ENCODE data around the gene TBRG4.
A peak's percentile ranks its signal among the peaks of the same experiment; 100 is the strongest.

The TBRG4 gene

DNA sequence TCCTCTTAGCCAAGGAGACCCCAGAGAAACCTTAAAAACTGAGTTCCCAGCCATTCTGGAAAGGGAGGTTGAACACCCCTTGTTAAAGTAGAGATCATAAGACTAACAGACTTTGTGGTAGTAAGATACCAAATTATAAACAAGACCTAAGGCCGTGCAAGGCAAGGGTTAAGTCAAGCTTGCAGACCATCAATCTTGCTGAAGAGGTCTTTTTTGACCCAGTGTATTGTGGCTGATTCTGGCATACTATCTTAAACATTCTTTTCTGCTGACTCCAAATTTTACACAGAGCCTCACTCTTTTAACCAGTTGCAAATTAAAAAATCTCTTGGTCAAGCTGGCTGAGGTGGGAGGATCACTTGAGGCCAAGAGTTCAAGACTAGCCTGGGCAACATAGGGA is 1.2 kb upstream of the TBRG4 start:
- TF ChIP-seq, protein P1, sequence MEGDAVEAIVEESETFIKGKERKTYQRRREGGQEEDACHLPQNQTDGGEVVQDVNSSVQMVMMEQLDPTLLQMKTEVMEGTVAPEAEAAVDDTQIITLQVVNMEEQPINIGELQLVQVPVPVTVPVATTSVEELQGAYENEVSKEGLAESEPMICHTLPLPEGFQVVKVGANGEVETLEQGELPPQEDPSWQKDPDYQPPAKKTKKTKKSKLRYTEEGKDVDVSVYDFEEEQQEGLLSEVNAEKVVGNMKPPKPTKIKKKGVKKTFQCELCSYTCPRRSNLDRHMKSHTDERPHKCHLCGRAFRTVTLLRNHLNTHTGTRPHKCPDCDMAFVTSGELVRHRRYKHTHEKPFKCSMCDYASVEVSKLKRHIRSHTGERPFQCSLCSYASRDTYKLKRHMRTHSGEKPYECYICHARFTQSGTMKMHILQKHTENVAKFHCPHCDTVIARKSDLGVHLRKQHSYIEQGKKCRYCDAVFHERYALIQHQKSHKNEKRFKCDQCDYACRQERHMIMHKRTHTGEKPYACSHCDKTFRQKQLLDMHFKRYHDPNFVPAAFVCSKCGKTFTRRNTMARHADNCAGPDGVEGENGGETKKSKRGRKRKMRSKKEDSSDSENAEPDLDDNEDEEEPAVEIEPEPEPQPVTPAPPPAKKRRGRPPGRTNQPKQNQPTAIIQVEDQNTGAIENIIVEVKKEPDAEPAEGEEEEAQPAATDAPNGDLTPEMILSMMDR (conservative IDR thresholded peaks at IDR 0.05), result no peak
- peak overlapping the region; percentile 93 for H3K27ac ChIP-seq

DNA sequence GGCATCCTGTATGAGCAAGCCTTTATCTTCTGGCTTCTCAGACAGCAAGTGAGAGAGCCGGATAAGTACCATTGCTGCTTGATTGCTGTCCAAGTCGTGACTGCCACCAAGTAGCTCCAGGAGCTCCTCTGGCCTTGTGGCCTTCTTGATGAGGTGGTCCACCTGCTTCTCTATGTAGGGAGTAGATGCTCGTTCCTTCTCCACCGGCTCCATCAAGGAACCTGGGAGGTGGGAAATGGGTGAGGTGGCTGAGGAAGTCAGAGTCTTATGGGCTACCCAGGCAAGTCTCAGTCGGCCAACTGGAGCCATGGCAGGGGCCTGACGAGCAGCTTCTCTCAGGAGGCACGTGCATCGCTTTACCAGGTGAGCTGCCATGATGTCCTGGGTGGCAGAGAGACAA is 2.6 kb downstream of the TBRG4 start:
- H3K27ac ChIP-seq, result no peak overlapping the region; the same call in 1 of the 2 replicates
- TF ChIP-seq, protein P1 (conservative IDR thresholded peaks at IDR 0.05), result no peak

DNA sequence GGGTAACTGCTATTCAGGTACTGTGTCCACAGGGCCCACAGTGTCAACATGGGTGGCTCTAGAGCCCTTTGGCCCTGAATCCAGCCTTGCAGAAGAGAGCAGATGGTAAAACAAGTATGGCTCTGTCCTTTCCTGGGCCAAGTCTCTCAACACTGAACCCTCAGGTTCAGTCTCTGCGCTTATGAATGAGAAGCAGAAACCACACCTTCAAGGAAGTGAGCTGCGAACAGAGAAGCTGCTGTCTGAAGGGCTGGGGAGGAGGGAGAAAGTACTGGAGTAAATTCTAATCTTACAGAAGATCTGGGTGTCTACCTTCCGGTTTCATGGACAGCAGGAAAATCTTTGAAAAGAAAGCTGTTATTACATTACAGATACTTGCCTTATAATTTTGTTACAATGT is 4.1 kb downstream of the TBRG4 start:
- TF ChIP-seq, protein P1 (conservative IDR thresholded peaks at IDR 0.05), result no peak
- no peak overlapping the region for H3K27ac ChIP-seq

DNA sequence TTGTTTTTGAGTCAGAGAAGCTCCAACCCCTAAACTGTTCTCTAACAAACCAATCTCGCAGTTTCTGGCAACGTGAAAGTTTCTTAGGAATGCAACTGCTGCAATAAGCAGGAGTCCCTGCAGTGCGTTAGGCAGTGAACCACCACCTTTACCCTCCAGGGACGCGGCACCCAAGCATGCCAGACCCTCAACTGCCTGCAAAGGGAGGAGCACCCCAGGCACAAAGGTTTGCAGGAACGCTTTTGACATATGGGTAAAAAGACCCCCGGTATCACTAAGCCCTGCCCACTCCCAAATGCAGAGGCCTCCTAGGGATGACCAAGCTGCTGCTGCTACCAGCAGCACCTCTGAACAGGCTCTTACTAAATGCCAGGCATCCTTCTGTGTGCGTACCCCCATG is 4.7 kb downstream of the TBRG4 start:
- TF ChIP-seq, protein P1 (conservative IDR thresholded peaks at IDR 0.05), result no peak
- H3K27ac ChIP-seq, result no peak overlapping the region

DNA sequence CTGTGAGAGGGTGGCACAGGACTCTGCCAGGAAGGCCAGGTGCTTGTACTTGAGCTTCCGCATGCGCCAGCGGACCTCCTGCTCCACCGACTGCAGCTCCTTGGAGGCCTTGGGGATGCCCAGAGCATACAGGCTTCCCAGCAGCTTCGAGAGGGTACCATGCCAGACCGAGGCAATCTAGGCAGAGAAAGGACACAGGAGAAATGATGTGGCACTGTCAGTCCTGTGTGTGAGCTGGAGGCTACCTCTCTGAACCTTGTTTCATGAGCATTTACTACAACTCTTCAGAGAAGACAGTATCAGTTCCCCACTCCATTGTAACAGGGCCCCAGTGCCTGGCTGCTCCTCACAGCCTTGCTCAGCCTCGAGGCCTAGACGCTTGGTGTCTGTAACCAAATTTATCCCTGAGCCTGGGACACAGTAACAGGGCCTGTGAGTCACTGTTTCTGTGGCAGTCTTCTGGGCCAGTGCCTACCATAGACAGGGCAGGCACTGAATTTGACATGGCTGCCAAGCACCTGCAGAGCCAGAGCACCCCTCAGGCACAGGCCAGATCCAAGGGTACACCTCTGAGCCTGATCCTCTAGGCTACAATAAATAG is 5.8 kb downstream of the TBRG4 start:
- H3K27ac ChIP-seq, result no peak overlapping the region
- TF ChIP-seq, protein P1 (conservative IDR thresholded peaks at IDR 0.05), result no peak

DNA sequence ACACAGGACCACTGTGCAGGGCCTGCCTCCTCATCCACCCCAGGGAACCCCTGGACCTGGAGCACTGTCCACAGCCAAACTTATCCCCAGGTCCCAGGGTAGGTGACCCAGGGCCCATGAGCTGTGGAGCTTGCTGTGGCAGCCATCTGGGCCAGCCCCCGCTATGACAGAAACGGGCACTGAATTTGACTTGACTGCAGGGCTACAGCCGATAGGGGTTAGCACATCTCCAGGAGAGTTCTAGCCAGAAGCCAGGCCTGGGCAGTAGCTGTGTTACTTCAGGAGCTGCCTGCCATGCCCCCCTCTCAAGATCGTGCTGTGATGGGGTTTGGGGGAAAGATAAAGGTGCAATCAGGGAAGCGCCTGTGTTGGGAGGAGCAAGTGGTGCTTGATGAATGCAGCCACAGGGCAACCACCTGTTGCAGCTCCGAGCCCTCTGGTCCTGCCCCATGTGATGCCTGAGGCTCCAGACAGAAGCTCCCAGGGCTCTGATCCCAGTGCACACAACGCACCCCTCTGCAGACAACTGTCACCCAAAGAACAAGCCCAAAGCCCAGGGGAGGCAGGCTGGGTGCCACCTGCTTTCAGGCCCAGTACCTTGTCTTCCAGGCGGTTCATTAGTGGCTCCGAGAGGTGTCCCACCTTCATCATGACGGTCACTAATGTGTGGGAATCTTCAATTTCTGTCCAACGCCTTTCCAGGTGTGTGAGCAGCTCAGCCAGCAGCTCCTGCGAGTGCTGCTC is 6.5 kb downstream of the TBRG4 start:
- H3K27ac ChIP-seq, result no peak overlapping the region
- TF ChIP-seq, protein P1 (conservative IDR thresholded peaks at IDR 0.05), result no peak

DNA sequence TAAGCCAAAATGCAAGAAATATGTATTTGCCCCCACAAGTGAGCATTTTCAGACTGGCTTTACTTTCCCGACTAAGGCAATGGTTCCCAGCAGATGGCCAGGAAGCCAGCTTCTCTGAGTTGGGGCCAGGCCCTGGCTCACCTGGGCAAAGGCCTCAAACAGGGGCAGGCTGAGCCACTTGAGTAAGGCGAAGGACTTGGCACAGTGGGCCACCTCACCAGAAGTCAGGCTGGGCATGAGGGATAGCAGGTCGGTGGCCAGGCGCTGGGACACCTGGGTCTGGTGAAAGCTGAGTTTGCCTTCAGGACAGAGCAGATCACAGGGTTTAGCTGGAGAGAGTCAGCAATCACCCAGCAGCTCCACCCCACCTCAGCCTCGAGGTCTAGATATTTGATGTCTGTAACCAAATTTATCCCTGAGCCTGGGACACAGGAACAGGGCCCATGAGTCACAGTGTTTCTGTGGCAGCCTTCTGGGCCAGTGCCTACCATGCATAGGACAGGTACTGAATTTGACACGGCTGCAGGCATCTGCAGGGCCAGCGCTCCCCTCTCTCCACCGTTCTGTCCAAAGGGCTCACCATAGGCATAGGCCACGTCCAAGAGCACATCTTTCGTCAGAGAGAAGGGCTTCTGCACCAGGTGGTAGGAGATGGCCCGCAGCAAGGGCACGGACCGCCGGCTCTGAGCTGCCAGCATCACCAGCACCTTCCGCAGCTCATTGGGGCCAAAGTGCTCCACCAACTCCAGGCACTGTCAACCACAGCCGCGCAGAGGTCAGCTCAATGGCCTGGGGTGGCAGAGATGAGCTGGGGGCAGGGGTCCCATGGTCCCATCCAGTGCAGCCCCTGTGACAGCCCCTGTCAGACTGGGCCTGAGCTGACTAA is 7.3 kb downstream of the TBRG4 start:
- no peak overlapping the region for H3K27ac ChIP-seq
- TF ChIP-seq, protein P1 (conservative IDR thresholded peaks at IDR 0.05), result no peak

All from VCaP (cell line).